Upper lobe of left lung (tissue), 6 donors: ENCODE results near the gene UBE2Q2. TPM values are rescaled to one million over a fixed set of nuclear protein-coding genes. Genes with fewer than 3 reads are reported as not detected.
"Not testable (repeated sequence)": the region's sequence is repeated elsewhere in the genome, so short reads cannot be mapped to it uniquely, and the experiment has no call there.

Experiments
- ATAC-seq, 2 donors: fragments of 200-7000 bp; cut with Tn5 transposase; one replicate each; pipeline ENCODE4 v1.9.1; 2022; ENCODE audit warnings: mild to moderate bottlenecking in 2 of 2, moderate library complexity in 2 of 2; ENCODE audit not compliant: low FRiP score in 2 of 2
- DNase-seq, 2 donors: peaks; one replicate each; pipeline ENCODE4 v3.0.0-alpha.2; 2019 to 2020
- H3K27ac ChIP-seq, 4 donors: fragments of 200-600 bp; sonication (generic); one replicate each; pipeline ENCODE4 v1.5.1; 2016 to 2019
- H3K27me3 ChIP-seq, 4 donors: fragments of 200-600 bp; sonication (generic); one replicate each; pipeline ENCODE4 v1.5.1; 2017 to 2019
- H3K36me3 ChIP-seq, 4 donors: fragments of 200-600 bp; sonication (generic); one replicate each; pipeline ENCODE4 v1.5.1; 2016 to 2019
- H3K4me1 ChIP-seq, 4 donors: fragments of 200-600 bp; sonication (generic); one replicate each; pipeline ENCODE4 v1.5.1; 2018 to 2019
- H3K4me3 ChIP-seq, 4 donors: fragments of 200-600 bp; sonication (generic); one replicate each; pipeline ENCODE4 v1.5.1; 2017 to 2019; ENCODE audit warnings: mild to moderate bottlenecking in 2 of 4, moderate library complexity in 1 of 4
- H3K9me3 ChIP-seq, 4 donors: fragments of 200-600 bp; sonication (generic); one replicate each; pipeline ENCODE4 v1.5.1; 2018 to 2019
- CTCF ChIP-seq, 6 experiments: fragments of 450-650 bp in 4 of 6; fragments of 200-600 bp in 2 of 6; sonication (generic) in 2 of 6; IDR thresholded peaks; one replicate each; pipeline ENCODE4 v1.5.1; 2016 to 2019; ENCODE audit warnings: antibody characterized with exemption in 6 of 6
- EP300 ChIP-seq, 4 donors: sonication (generic); formaldehyde crosslinking; IDR thresholded peaks; one replicate each; pipeline ENCODE4 v1.5.1; 2017; ENCODE audit warnings: antibody characterized with exemption in 4 of 4, control low read depth in 2 of 4
- POLR2A ChIP-seq, 4 donors: fragments of 450-650 bp; IDR thresholded peaks; one replicate each; pipeline ENCODE4 v1.5.1; 2016 to 2017; ENCODE audit warnings: antibody characterized with exemption in 4 of 4, mild to moderate bottlenecking in 2 of 4
- POLR2AphosphoS5 ChIP-seq, 2 donors: sonication (generic); formaldehyde crosslinking; IDR thresholded peaks; one replicate each; pipeline ENCODE4 v1.5.1; 2017; ENCODE audit warnings: antibody characterized with exemption in 2 of 2
- WGBS, 2 donors: methylation state at CpG; one replicate each; pipeline ENCODE4 v1.1.5; 2017 to 2018; 5-methylcytosine and 5-hydroxymethylcytosine counted together
- total RNA-seq, 6 donors: library from RNA; depleted of rRNA in 4 of 6; stranded (reverse); fragments of >200 nt in 4 of 6; gene quantifications; one replicate each; pipeline versions ENCODE4 v1.1.0 to v1.2.1, GENCODE V29; 2016 to 2021
- donor health status: DM: no; HTN: no; CAD: no; lungs with moderate emphysema.
- donor health status: DM: no; HTN: yes; CAD: no; lungs with severe emphysema.

UBE2Q2 gene
- total RNA-seq, 6 donors from 2014 or later = 16.5 to 37.7 (median 29.3) TPM

DNA sequence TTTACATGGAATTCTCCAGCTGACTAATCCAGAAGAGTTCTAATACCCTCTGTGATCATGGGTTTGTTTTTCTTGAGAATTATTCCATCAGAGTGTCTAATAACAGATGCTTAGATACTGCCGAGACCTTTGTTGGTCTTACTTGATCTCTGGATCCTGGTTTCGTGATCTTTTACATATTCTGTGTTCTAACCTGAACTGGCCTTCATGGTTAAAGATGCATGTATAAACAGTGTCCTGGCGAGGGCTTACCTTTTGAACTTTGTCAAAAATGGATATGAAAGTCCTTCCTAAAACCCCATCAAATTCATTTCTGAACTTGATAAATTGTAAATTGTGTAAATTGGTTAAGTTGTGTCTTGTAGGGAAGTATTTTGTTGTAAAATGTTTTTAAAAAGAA, 24.8 kb downstream of the UBE2Q2 start:
- WGBS, 2 donors = 97 to 98% methylated on average over 3 of the region's 3 CpGs
- TF ChIP-seq CTCF (IDR thresholded peaks at IDR 0.05) (no peak), POLR2A (IDR thresholded peaks at IDR 0.05) (no peak), EP300 (IDR thresholded peaks at IDR 0.05) (no peak), POLR2AphosphoS5 (IDR thresholded peaks at IDR 0.05) (no peak)
- peaks cover 0 to 4% (median 0%) of the 10 kb centered on the region in 4 donors for H3K4me1 ChIP-seq
- DNase-seq (no peak), ATAC-seq (no peak)
- H3K9me3 ChIP-seq = no peaks in the 10 kb centered on the region
- no peak overlapping the region for H3K4me3 ChIP-seq
- H3K36me3 ChIP-seq = peaks cover 0 to 19% (median 3%) of the 10 kb centered on the region in 4 donors
- H3K27ac ChIP-seq = no peak overlapping the region
- no peaks in the 10 kb centered on the region for H3K27me3 ChIP-seq

DNA sequence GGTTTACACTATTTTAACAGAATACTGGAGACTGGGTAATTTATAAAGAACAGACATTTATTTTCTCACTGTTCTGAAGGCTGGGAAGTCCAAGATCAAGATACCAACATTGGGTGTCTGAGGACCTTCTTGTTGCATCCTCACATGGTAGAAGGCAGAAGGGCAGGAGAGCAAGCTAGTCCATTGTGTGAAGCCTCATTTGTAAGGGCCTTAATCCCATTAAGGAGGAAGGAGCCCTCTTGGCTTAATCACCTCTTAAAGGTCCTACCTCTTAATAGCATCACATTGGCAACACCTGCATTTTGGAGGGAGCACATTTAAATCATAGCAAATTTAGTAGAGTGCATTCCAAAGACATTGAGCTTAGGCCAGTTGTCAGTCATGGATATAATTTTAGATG, 26.2 kb downstream of the UBE2Q2 start:
- Histone ChIP-seq H3K36me3 (peaks cover 0 to 33% (median 12%) of the 10 kb centered on the region in 4 donors), H3K4me1 (peaks cover 0 to 4% (median 0%) of the 10 kb centered on the region in 4 donors), H3K9me3 (no peaks in the 10 kb centered on the region), H3K27me3 (no peaks in the 10 kb centered on the region), H3K27ac (no peak overlapping the region), H3K4me3 (no peak overlapping the region)
- ATAC-seq (no peak), DNase-seq (no peak)
- no peak for TF ChIP-seq EP300 (IDR thresholded peaks at IDR 0.05)
- TF ChIP-seq POLR2A (IDR thresholded peaks at IDR 0.05) = no peak
- no peak for TF ChIP-seq POLR2AphosphoS5 (IDR thresholded peaks at IDR 0.05)
- no peak for TF ChIP-seq CTCF (IDR thresholded peaks at IDR 0.05)

DNA sequence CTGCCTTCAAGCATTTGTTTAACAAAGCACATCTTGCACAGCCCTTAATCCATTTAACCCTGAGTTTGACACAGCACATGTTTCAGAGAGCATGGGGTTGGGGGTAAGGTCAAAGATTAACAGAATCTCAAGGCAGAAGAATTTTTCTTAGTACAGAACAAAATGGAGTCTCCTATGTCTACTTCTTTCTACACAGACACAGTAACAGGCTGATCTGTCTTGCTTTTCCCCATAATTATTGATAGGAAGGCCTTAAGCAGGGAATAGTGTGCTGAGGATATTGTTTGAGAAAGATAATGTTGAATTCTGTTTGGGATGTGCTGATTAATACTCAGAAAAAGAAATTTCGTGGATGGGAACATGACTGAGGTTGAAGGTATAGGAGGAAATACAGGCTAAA, 28.3 kb downstream of the UBE2Q2 start:
- H3K36me3 ChIP-seq = peaks cover 0 to 52% (median 14%) of the 10 kb centered on the region in 4 donors
- not testable (repeated sequence) for H3K27me3 ChIP-seq, H3K4me1 ChIP-seq, H3K27ac ChIP-seq, H3K9me3 ChIP-seq, H3K4me3 ChIP-seq, ATAC-seq, DNase-seq
- WGBS, 2 donors = 78 to 91% methylated on average over 1 of the region's 1 CpG

GRCh38 chr15:75872403-75872990, 29.2 kb downstream of the UBE2Q2 start:
- Histone ChIP-seq H3K27ac (no peak overlapping the region), H3K36me3 (peaks cover 0 to 53% (median 14%) of the 10 kb centered on the region in 4 donors), H3K27me3 (no peaks in the 10 kb centered on the region), H3K4me3 (no peak overlapping the region), H3K9me3 (no peaks in the 10 kb centered on the region), H3K4me1 (peaks cover 0 to under 1% (median 0%) of the 10 kb centered on the region in 4 donors)
- 90% methylated on average over 4 of the region's 4 CpGs for WGBS, 2 donors
- no peak for DNase-seq
- no peak for ATAC-seq
- TF ChIP-seq POLR2AphosphoS5 (IDR thresholded peaks at IDR 0.05) (no peak), EP300 (IDR thresholded peaks at IDR 0.05) (no peak), CTCF (IDR thresholded peaks at IDR 0.05) (no peak), POLR2A (IDR thresholded peaks at IDR 0.05) (no peak)

DNA sequence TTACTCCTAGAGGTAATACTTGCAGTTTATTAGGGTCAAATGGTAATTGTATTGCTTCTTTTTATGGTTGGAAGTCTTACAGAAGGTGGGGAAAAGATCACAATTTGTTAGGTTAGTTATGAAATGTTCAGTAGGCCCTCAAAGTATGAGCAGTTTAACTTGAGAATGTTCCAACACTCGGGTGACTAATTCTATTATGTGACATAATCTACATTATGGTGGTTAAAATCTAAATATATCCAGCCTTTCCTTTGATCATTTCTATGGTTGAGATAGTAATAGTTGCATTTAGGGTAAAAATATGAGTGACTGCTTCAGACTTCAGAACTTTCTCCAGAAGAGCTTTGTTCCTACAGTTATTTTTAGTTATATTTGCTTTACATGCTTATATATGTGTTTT, 40.8 kb downstream of the UBE2Q2 start:
- H3K27ac ChIP-seq = no peak overlapping the region
- TF ChIP-seq POLR2A (IDR thresholded peaks at IDR 0.05) = no peak
- TF ChIP-seq POLR2AphosphoS5 (IDR thresholded peaks at IDR 0.05) = no peak
- TF ChIP-seq CTCF (IDR thresholded peaks at IDR 0.05) = no peak
- no peak for TF ChIP-seq EP300 (IDR thresholded peaks at IDR 0.05)
- 62 to 69% methylated on average over 1 of the region's 1 CpG for WGBS, 2 donors
- no peaks in the 10 kb centered on the region for H3K4me1 ChIP-seq
- no peaks in the 10 kb centered on the region for H3K9me3 ChIP-seq
- DNase-seq (no peak), ATAC-seq (no peak)
- H3K4me3 ChIP-seq = no peak overlapping the region
- H3K36me3 ChIP-seq = peaks cover 0 to 12% (median 1%) of the 10 kb centered on the region in 4 donors
- H3K27me3 ChIP-seq = no peaks in the 10 kb centered on the region
